Stomach (tissue), 19 donors: ENCODE results near the gene TRAIP. TPM values are rescaled to one million over a fixed set of nuclear protein-coding genes. Genes with fewer than 3 reads are reported as not detected.
A peak's percentile ranks its signal among the peaks of the same experiment; 100 is the strongest.
"Not testable (repeated sequence)": the region's sequence is repeated elsewhere in the genome, so short reads cannot be mapped to it uniquely, and the experiment has no call there.

Source experiments
- DNase-seq, 2 donors: peaks; one replicate each; pipeline versions ENCODE4 v3.0.0 to v3.0.0-alpha.2; 2013 to 2019
- H3K27ac ChIP-seq, 5 donors: fragments of 200-600 bp in 4 of 5; sonication (generic) in 4 of 5; one replicate each; pipeline ENCODE4 v1.5.1; 2013 to 2019; ENCODE audit warnings: mild to moderate bottlenecking in 1 of 5, moderate library complexity in 1 of 5
- H3K27me3 ChIP-seq, 3 donors: fragments of 200-600 bp; sonication (generic); one replicate each; pipeline ENCODE4 v1.5.1; 2017 to 2019; ENCODE audit warnings: mixed run types in 1 of 3
- H3K36me3 ChIP-seq, 4 donors: fragments of 200-600 bp; sonication (generic); 1 replicate in 3 of 4; 2 replicates in 1 of 4; pipeline ENCODE4 v1.5.1; 2016 to 2019
- H3K4me1 ChIP-seq, 4 donors: fragments of 200-600 bp; sonication (generic); one replicate each; pipeline ENCODE4 v1.5.1; 2016 to 2019
- H3K4me3 ChIP-seq, 4 donors: fragments of 200-600 bp; sonication (generic) in 3 of 4; one replicate each; pipeline ENCODE4 v1.5.1; 2016 to 2019; ENCODE audit warnings: mild to moderate bottlenecking in 1 of 4
- H3K9me3 ChIP-seq, 4 donors: fragments of 200-600 bp; sonication (generic); one replicate each; pipeline ENCODE4 v1.5.1; 2016 to 2019
- EP300 ChIP-seq: sonication (generic); formaldehyde crosslinking; IDR thresholded peaks from one replicate; pipeline ENCODE4 v1.6.1; 2017; ENCODE audit warnings: antibody characterized with exemption
- POLR2A ChIP-seq, 4 donors: fragments of 450-650 bp; IDR thresholded peaks; one replicate each; pipeline ENCODE4 v1.6.1; 2016; ENCODE audit warnings: antibody characterized with exemption in 4 of 4, control low read depth in 2 of 4, mild to moderate bottlenecking in 1 of 4, moderate library complexity in 1 of 4
- POLR2AphosphoS5 ChIP-seq, 3 donors: sonication (generic); formaldehyde crosslinking; IDR thresholded peaks; one replicate each; pipeline ENCODE4 v1.6.1; 2016; ENCODE audit warnings: antibody characterized with exemption in 3 of 3
- WGBS, 5 donors: extraction: QIAGEN DNeasy Blood & Tissue Kit in 3 of 5; methylation state at CpG; one replicate each; pipeline versions ENCODE4 v1.1.5 to v1.1.7; 2013 to 2018; 5-methylcytosine and 5-hydroxymethylcytosine counted together
- intact Hi-C: fragments of 100-400 bp; cut with DNase I; formaldehyde crosslinking; loops from one replicate; pipeline ENCODE4 v1.15.1; 2023; ENCODE audit warnings: low total_unique reads
- long read RNA-seq, 10 donors: transcript quantifications; one replicate each; lab custom pipeline, GENCODE V29; 2026
- polyA plus RNA-seq, 3 donors: library from polyadenylated mRNA; stranded (reverse); fragments of 200-250 nt; gene quantifications; one replicate each; pipeline ENCODE4 v1.2.3, GENCODE V29; 2013
- total RNA-seq, 5 donors: library from RNA; depleted of rRNA; stranded (reverse); fragments of >200 nt; gene quantifications; one replicate each; pipeline versions ENCODE4 v1.1.0 to v1.2.3, GENCODE V29; 2014 to 2016
- TF ChIP-seq, protein P1 (sequence below), 7 experiments: fragments of 450-650 bp in 4 of 7; fragments of 200-600 bp in 3 of 7; sonication (generic) in 3 of 7; IDR thresholded peaks; one replicate each; pipeline ENCODE4 v1.5.1; 2016 to 2019; ENCODE audit warnings: antibody characterized with exemption in 7 of 7, control low read depth in 2 of 7, mild to moderate bottlenecking in 1 of 7
- donor health status: healthy with polysubstance abuse.
- donor health status: Bipolar disorder and iron deficiency.
- donor health status: healthy.

TRAIP gene
- total RNA-seq (1 to 10 TPM in 3 of 5 donors, not detected in 2; 2.3 to 7.0 (median 2.8) TPM), polyA plus RNA-seq (1 to 10 TPM; 1.5 to 4.3 (median 2.0) TPM)
- long read RNA-seq, donor 1, partial matches to known transcripts, result 0 of 1 reads
- long read RNA-seq, donor 1, other reads (novel, unspliced or antisense), result 0 of 1 reads
- long read RNA-seq, donor 2, result 0 reads
- long read RNA-seq, donor 3, result 0 reads
- long read RNA-seq, donor 4, result 0 reads
- long read RNA-seq, donor 5, partial matches to known transcripts, result 0 of 2 reads
- long read RNA-seq, donor 5, other reads (novel, unspliced or antisense), result 0 of 2 reads
- long read RNA-seq, donor 6, result 0 reads
- long read RNA-seq, donor 7, result 0 reads
- long read RNA-seq, donor 8, result 0 reads
- long read RNA-seq, donor 9, partial matches to known transcripts, result 0 of 1 reads
- long read RNA-seq, donor 9, other reads (novel, unspliced or antisense), result 0 of 1 reads
- long read RNA-seq, donor 10, result 0 reads

GRCh38 chr3:49856181-49857005, at the start of gene TRAIP:
Gene TRAIP, minus strand, starts transcription at chr3:49856564. Its CDS starts 111 bp downstream, at chr3:49856453.
- Histone ChIP-seq H3K4me3 (peak within 1 kb of the TSS; percentile 54 to 70 (median 65)), H3K36me3 (no peaks in the 10 kb centered on the region), H3K27me3 (no peaks in the 10 kb centered on the region), H3K9me3 (no peaks in the 10 kb centered on the region), H3K27ac (peak within 1 kb of the TSS; percentile 70 to 84 (median 76)), H3K4me1 (peaks cover 9 to 15% (median 11%) of the 10 kb centered on the region in 4 donors)
- 2 to 5% (median 3%) methylated on average over 7 to 52 of the region's 52 CpGs for WGBS, 5 donors
- intact Hi-C loops, result no loop called here
- DNase-seq, result peak in 1 of 2 donors; percentile 95
- peak; percentile 24 to 80 (median 57) for TF ChIP-seq POLR2AphosphoS5 (IDR thresholded peaks at IDR 0.05)
- no peak for TF ChIP-seq POLR2A (IDR thresholded peaks at IDR 0.05)

- DNase-seq, intact Hi-C loops, H3K27me3 ChIP-seq, H3K9me3 ChIP-seq: not testable (repeated sequence)
- peaks cover 0 to 13% (median 11%) of the 10 kb centered on the region in 4 donors for H3K36me3 ChIP-seq
- WGBS, 5 donors, result 91 to 95% (median 93%) methylated on average over 12 to 13 of the region's 13 CpGs
- peak overlapping the region in 2 of 4 donors; percentile 46 to 54 for H3K4me3 ChIP-seq
- peaks cover 37 to 81% (median 67%) of the 10 kb centered on the region in 4 donors for H3K4me1 ChIP-seq
- peak overlapping the region; percentile 86 to 94 (median 90) for H3K27ac ChIP-seq
These were observed 48.1 kb upstream of the TRAIP start for GRCh38 chr3:49904448-49904847.

DNA sequence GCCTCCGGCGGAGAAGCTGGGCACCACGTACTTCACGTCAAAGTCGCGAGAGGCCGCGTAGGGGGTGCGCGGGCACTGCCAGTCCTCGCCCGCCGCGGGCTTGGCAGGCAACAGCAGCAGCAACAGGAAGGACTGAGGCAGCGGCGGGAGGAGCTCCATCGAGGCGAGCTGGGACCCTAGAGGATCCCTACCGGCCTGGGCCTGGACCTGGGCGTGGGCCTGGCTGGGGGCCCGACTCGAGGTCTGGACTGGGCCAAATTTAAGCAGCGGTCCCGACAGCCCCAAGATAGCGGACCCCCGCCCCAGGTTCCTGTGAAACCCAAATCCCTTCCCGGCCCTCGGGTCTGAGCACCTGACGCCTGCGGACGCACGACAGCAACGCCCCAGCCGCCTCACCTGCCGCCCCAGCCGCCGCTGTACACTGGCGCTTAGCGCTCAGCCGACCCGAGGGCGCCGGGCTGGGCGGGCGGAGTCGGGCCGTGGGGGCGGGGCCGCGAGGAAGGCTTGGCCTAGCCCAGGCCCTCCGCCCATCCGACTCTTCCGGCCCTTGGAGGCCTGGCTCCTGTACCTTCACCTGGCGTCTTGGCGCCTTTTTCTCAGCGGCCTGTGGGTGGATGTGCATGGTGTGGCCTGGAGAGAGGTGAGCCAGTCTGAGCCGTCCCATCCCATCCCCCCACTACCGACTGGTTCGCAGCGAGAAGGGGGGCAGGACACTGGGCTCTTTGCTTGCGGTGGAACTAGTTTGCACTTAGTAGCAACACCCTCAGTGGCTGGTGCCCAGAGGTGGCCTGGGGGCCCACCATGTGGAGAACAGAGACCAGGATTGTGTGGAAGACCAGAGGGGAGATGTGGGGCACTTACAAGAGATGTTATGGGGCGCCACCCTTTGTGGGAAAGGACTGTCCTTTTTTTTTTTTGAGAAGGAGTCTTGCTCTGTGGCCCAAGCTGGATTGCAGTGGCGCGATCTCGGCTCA, 47.4 kb upstream of the TRAIP start, which contains the start of gene MST1R:
Gene MST1R (minus strand): TSS at position 423 of the 974 bp plus-strand sequence. CDS start 264 bp downstream, at position 159.
- Histone ChIP-seq H3K4me1 (peaks cover 37 to 86% (median 67%) of the 10 kb centered on the region in 4 donors), H3K27ac (peak within 1 kb of the TSS; percentile 86 to 94 (median 90)), H3K9me3 (no peaks in the 10 kb centered on the region)

GRCh38 chr3:49902511-49903345, 46.4 kb upstream of the TRAIP start:
- Histone ChIP-seq H3K27ac (peak overlapping the region; percentile 86 to 94 (median 90)), H3K4me1 (peaks cover 37 to 96% (median 70%) of the 10 kb centered on the region in 4 donors), H3K27me3 (no peaks in the 10 kb centered on the region), H3K36me3 (peaks cover 0 to 9% (median 6%) of the 10 kb centered on the region in 4 donors), H3K9me3 (no peaks in the 10 kb centered on the region), H3K4me3 (peak overlapping the region; percentile 40 to 54 (median 49))
- peak; percentile 27 to 49 for DNase-seq
- intact Hi-C loops, result no loop called here
- TF ChIP-seq, protein P1, sequence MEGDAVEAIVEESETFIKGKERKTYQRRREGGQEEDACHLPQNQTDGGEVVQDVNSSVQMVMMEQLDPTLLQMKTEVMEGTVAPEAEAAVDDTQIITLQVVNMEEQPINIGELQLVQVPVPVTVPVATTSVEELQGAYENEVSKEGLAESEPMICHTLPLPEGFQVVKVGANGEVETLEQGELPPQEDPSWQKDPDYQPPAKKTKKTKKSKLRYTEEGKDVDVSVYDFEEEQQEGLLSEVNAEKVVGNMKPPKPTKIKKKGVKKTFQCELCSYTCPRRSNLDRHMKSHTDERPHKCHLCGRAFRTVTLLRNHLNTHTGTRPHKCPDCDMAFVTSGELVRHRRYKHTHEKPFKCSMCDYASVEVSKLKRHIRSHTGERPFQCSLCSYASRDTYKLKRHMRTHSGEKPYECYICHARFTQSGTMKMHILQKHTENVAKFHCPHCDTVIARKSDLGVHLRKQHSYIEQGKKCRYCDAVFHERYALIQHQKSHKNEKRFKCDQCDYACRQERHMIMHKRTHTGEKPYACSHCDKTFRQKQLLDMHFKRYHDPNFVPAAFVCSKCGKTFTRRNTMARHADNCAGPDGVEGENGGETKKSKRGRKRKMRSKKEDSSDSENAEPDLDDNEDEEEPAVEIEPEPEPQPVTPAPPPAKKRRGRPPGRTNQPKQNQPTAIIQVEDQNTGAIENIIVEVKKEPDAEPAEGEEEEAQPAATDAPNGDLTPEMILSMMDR (IDR thresholded peaks at IDR 0.05), result no peak
- no peak for TF ChIP-seq EP300
- TF ChIP-seq POLR2AphosphoS5 (IDR thresholded peaks at IDR 0.05), result no peak
- TF ChIP-seq POLR2A (IDR thresholded peaks at IDR 0.05), result no peak
- 42 to 67% (median 64%) methylated on average over 19 to 44 of the region's 44 CpGs for WGBS, 5 donors

More for the DNA sequence above, 47.4 kb upstream of the TRAIP start, which contains the start of gene MST1R:
- Histone ChIP-seq H3K36me3 (peaks cover 0 to 6% (median 4%) of the 10 kb centered on the region in 4 donors), H3K4me3 (peak within 1 kb of the TSS; percentile 40 to 54 (median 49)), H3K27me3 (no peaks in the 10 kb centered on the region)
- intact Hi-C loops, result no loop called here
- peak; percentile 94 to 96 for DNase-seq
- WGBS, 5 donors, result 15 to 43% (median 23%) methylated on average over 11 to 65 of the region's 65 CpGs
- peak in 2 of 3 donors; percentile 95 to 96 for TF ChIP-seq POLR2AphosphoS5 (IDR thresholded peaks at IDR 0.05)
- TF ChIP-seq POLR2A (IDR thresholded peaks at IDR 0.05), result peak in 1 of 4 donors; percentile 85
- TF ChIP-seq, protein P1 (IDR thresholded peaks at IDR 0.05), result peak in 1 of 7 experiments; percentile 3
- TF ChIP-seq EP300, result no peak
